ENCODE measurements around the gene POLR1A.
A peak's percentile ranks its signal among the peaks of the same experiment; 100 is the strongest.

POLR1A gene

GRCh38 chr2:86102157-86102556, 3.5 kb downstream of the POLR1A start:
- POLR2A ChIA-PET = no interaction called here
- CTCF ChIA-PET = interaction anchor here (1.0 kb wide), 1 partner anchor 22 kb away, joined by 3 read pairs; no protein-coding TSS in a partner anchor
- no peak for TF ChIP-seq CTCF (IDR thresholded peaks at IDR 0.05; ENCODE audit: control extremely low read depth, extremely low read depth, low read depth, missing control alignments)
- DNase-seq (ENCODE audit: extremely low spot score) = no peak

- CTCF ChIA-PET = interaction anchor here (0.8 to 2.7 kb wide), 6 partner anchors 9 to 460 kb away, joined by 3 to 15 read pairs (median 4); partner anchors contain the start of gene ST3GAL5
- POLR2A ChIA-PET = no interaction called here
- no peak for DNase-seq (ENCODE audit: extremely low spot score)
Observed at GRCh38 chr2:86097913-86098312, 7.8 kb downstream of the POLR1A start.

GRCh38 chr2:86097114-86097896, 8.4 kb downstream of the POLR1A start:
- ChIA-PET POLR2A (no interaction called here), CTCF (interaction anchor here (1.3 to 2.7 kb wide), 2 partner anchors 9 kb away, joined by 3 to 15 read pairs; no protein-coding TSS in a partner anchor)
- no peak for TF ChIP-seq CTCF (IDR thresholded peaks at IDR 0.05; ENCODE audit: control extremely low read depth, extremely low read depth, low read depth, missing control alignments)
- no peak for DNase-seq (ENCODE audit: extremely low spot score)

More at GRCh38 chr2:86097913-86098312, 7.8 kb downstream of the POLR1A start:
- no peak for TF ChIP-seq CTCF (IDR thresholded peaks at IDR 0.05; ENCODE audit: control extremely low read depth, extremely low read depth, low read depth, missing control alignments)

GRCh38 chr2:86094229-86094628, 11.5 kb downstream of the POLR1A start:
- CTCF ChIA-PET = interaction anchor here (2.0 kb wide), 1 partner anchor 14 kb away, joined by 9 read pairs; no protein-coding TSS in a partner anchor
- POLR2A ChIA-PET = no interaction called here
- no peak for DNase-seq (ENCODE audit: extremely low spot score)
- no peak for TF ChIP-seq CTCF (IDR thresholded peaks at IDR 0.05; ENCODE audit: control extremely low read depth, extremely low read depth, low read depth, missing control alignments)

GRCh38 chr2:86087936-86088850, 17.5 kb downstream of the POLR1A start:
- ChIA-PET CTCF (interaction anchor here (1.0 to 6.9 kb wide), 12 partner anchors 8 to 451 kb away, joined by 3 to 75 read pairs (median 4); no protein-coding TSS in a partner anchor), POLR2A (no interaction called here)
- DNase-seq (ENCODE audit: extremely low spot score) = no peak
- TF ChIP-seq CTCF (IDR thresholded peaks at IDR 0.05; ENCODE audit: control extremely low read depth, extremely low read depth, low read depth, missing control alignments) = peak; percentile 22

- ChIA-PET POLR2A (no interaction called here), CTCF (interaction anchor here (1.2 to 9.4 kb wide), 3 partner anchors 231 to 445 kb away, joined by 3 to 436 read pairs (median 5); no protein-coding TSS in a partner anchor)
- TF ChIP-seq CTCF (IDR thresholded peaks at IDR 0.05; ENCODE audit: control extremely low read depth, extremely low read depth, low read depth, missing control alignments) = no peak
- no peak for DNase-seq (ENCODE audit: extremely low spot score)
Observed at GRCh38 chr2:86082756-86083155, 22.9 kb downstream of the POLR1A start.
